Fibroblast of peridontal ligament (primary cell): Measurements from ENCODE around the gene NEMP2.

ENCODE experiments used
- DNase-seq: peaks from one replicate; pipeline ENCODE4 v3.0.0-alpha.2; 2010; ENCODE audit errors: extremely low read depth

NEMP2 gene, protein sequence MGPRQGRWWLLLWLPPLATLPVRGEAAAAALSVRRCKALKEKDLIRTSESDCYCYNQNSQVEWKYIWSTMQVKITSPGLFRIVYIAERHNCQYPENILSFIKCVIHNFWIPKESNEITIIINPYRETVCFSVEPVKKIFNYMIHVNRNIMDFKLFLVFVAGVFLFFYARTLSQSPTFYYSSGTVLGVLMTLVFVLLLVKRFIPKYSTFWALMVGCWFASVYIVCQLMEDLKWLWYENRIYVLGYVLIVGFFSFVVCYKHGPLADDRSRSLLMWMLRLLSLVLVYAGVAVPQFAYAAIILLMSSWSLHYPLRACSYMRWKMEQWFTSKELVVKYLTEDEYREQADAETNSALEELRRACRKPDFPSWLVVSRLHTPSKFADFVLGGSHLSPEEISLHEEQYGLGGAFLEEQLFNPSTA

DNA sequence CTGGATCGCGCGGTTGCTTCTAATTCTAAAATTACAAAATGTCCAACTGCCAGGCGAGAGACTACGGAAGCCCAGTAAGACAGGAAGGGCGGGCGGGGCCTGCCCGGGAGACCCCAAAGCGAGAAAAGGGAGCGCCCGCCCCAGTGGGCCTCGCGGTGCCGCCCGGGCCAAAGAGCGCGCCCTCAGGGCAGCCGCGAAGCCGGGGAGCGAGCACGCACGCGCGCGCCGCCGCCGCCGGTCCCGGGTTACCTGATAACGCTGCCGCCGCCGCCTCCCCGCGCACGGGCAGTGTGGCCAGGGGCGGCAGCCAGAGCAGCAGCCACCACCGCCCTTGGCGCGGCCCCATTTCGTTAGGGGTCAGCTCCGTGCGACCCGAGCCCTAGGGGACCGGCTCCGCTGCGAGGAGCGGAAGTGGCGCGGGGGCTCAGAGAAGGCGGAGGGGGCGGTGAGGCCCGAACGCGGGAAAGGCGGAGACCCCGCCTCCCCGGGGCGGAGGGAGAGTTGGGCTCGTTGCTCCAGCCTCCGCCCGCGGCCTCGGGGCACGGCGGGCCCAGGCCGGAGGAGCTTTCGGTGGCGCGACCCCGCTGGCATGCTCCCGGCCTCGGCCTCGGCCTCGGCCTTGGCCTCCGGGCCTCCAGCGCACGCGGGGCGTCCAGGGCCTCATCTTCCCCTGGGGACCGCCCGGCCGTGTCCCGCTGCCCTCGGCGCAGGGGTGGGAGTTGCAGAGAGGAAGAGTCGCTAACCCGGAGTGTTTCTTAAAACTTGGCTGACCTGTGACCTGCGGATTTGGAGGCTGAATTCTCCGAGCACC, at the start of gene NEMP2:
TSS of gene NEMP2 (minus strand) at position 413 of the 811 bp plus-strand sequence. CDS start at position 346, 67 bp downstream.
- DNase-seq: peak; percentile 42

DNA sequence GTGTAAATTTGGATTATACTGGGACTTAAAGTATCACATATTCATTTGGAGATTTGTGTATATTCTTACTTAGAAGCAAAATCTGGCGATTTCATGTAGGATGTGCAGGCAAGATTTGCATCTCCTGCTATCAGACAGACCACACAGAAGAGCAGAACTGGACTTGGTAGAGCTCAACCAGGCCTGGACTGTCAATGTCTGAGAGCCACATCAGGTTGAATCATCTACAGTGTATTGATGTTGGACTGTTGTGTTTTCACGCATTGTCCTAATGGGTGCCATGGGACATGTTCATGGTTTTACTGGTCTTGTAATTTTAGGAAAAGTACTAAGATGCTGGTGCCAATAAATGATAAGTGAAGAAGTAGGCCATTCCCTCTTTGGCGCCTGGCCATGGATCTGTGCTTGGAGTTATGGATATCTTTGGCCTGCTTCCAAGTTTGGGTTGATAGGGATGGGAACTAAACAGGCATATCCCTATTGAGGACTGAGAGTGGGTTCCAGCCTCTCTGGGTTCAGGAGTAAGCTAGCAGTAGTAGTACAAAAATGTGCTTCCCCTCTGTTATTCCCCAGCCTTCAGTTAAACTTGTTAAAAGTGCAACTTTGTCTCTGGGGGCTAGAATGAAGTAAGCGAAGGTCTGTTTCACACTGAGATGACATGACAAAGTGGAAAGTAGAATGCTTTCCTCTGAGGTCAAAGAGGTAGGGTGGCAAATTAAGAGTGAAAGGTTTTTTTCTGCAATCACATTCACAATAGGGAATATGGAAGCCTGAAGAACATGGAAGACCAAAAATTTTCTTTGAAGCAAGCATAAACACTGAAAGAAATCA, 49.2 kb upstream of the NEMP2 start:
- no peak for DNase-seq

DNA sequence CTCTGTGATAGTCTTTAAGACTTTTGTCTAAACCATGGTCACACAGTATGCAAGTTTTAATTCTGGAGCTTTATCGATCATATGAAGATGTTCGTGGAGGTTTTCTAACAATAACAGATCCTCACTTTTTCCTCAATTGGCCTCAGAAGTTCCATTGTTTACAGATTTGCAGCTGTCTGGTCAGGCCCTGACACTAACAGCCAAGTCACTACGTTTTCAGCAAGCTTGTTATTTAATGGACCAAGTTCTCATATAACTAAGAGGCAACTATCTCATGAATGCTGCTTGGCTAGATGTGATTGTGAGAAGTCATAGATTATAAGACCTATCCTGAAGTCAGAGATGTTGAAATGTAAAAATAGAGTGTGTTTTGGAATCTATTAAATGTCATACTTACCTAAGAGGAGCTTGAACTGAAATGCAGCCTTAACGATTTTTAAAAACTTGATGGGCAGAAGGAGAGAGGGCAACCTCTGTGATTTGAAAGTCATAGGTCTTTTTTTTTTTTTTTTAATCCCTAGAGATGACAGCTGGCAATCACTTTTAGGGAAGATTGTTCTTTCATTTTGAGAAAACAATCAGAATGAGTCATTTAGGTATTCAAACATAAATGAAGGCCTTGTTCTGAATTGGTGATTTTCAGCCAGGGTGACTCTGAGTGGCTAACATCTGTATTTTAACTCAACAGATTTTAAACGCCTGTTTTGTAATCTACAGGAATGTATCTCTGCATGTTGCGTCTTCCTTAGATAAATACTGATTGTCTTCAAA, 48.4 kb upstream of the NEMP2 start:
- DNase-seq: no peak

DNA sequence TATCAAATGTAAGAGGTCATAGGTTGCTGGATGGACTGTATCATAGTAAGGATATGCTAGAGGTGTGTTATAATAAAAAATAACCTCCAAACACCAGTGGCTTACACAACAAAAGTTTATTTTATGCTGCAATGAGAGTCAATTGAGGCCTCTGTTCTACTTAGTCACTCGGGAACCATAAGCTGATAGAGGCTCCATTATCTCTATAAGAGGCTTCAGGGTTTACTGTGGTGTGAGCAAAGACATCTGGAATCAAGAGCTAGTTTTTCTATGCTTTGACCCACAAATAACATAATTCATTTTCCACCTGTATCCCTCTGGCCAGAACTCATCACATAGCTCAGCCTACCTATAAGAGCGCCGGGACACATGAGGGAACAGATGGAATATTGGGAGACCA, 47.5 kb upstream of the NEMP2 start:
- no peak for DNase-seq

DNA sequence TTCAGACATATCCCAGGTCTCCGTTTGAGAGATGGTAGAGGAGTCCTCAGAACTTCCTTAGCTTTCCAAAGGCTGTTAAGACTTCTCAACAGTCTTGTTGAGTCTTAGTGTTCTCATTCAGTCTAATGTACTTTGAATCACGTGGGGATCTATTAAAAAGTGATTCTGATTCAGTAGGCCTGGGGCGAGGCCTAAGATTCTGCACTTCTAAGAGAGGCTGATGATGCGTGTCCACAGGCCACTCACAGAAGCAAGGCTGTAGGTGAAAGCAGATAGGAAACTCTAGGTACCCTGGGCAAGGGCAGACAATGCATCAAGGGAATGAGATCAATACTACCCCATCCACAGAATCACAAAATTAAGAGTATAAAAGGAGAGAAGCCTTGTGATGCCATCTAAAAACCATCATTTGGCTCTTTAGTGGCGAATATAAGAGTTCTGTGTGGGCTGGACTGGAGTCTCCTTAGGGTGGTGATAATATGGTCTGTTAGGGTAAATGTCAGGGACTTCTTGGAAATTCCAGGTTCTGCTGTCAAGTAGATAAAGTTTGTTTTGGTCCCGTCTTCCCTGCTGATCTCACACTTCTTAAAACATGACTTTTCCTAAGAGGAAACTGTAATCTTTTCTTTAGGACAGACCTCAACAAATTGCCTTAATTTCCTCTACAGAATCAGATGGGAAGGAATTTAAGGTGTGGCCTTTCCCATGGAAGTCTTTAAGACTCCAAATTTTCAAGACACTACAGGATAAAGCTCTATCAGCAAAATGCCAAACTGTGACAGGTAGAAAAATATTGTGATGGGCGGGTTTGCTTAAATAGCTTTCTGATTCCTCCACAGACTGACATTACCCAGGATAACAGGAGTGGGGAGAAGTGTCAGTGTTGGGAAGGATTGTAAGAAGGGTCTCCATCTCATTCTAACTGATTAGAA, 45.7 kb upstream of the NEMP2 start:
- DNase-seq: no peak

DNA sequence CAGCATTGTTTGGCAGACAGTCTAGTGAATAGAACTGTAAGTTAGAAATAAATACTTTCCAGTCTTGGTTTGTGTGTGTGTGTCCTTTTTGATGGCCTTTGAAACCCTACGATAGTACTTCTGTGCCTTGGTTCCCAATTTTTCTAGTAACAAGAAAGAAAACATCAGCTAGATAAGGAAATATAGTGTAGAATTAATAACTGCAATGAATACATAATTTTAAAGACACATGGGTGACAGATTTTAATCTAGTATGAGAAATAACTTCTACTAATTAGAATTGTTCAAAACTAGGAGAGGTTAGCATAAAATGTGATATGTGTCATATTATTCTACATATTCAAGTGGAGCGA, 44.5 kb upstream of the NEMP2 start:
- no peak for DNase-seq

DNA sequence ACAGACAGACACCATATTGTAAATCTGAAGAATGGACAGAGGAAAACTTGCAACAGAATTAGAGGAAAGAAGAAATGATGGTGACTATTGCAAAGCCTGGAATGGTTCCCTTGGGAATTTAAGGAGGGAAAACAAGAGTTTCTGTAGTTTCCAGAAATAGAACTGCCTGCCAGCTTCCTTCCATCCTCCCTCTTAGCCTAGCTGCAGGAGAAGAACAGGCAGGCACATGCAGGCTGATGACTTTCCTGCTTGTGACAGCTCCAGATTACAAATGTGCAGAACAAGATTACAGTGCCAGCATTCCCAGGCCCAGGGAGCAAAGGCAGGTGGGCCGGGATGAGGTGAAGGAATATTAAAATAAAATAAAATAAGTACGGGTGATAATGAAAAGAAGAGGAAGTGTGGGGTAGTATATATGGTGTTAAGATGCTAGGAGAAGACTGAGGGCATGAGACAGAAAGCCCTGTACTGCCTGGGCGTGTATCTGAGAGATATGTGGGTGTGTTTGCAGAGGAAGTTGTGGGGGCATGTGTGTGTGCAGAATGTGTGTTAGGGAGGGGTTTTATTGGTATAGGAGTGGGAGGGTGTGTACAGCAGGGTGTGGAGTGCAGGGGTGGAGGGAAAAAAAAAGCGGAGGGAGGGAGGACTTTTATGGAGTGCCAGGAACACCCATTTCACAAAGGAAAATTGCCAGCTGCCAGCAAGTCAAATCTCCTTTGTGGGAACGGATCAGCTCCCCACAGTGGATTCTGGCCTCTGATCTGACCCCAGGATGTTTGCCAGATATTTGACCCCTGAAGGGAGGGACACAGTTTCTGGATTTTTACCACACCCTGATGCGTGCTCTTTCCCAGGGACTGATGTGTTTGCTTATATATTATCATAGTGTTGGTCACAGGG, 43.9 kb upstream of the NEMP2 start:
- DNase-seq: peak; percentile 74

DNA sequence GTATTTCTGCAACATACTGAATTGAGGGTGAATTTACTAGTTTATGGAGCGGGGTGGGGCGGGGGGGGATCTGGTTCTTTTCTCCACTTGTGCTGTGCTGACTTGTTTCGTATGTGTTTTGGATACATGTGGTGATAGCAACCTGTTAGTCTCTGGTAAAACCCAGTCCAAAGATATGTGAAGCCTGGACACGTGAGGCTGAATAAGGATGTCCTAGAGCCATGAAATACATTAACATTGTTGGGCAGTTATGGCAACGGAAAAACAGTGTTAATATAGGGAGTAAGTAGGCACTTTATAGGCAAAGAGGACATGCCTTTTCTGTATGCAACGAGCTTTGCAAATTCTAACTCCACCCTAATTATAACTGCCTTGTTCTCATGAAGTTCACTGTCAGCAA, 42.1 kb upstream of the NEMP2 start:
- DNase-seq: no peak

DNA sequence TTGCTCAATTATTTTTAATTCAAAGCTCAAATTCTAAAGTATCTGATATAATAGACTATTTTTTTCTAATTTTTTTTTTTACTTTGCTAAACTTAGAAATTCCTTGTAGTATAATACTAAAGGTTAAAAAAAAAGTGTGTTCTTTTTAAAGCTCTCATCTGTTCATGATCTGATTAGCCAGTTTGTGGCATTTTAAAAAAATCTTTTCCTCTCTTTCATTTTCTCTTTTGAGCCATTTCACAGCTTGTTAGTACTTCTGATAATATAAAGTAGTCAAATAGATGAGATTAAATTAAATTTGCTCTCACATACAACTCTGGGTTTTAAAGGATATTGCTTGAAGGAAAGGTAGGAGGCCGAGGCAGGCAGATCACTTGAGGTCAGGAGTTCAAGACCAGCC, 40.7 kb upstream of the NEMP2 start:
- DNase-seq: no peak

DNA sequence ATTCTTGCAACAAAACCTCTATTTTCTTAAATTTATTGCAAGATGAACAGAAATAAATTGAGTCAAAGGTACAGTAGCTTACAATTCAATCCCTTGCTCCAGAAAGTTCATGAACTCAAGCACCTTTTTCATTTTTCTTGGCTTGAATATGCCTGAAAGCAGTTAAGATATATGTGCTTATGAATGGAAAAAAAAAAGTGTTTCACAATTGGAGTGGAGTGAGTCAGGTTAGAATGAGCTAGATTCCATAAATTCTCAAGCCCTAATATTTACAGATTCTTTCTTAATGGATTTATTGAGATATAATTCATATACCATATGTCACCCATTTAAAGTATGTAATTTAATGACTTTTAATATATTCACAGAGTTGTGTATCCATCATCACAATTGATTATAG, 39.6 kb upstream of the NEMP2 start:
- no peak for DNase-seq

DNA sequence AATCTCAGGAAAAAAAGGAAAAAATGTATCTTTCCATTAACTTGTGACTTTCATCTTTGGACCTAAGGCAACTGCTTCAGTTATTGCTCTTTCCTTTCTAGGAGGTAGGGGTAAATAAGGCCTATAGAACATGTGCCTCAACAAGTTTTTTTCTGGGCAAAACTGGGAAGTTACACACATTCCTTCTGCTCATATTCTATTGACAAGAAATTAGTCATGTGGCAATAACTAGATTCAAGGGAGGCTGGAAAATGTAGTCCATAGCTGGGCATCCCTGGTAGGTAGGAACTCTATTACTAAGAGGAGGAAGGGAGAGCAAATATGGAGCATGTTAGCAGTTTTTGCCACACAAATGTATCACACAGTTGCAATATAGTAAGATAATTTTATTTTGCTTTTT, 37.7 kb upstream of the NEMP2 start:
- no peak for DNase-seq

DNA sequence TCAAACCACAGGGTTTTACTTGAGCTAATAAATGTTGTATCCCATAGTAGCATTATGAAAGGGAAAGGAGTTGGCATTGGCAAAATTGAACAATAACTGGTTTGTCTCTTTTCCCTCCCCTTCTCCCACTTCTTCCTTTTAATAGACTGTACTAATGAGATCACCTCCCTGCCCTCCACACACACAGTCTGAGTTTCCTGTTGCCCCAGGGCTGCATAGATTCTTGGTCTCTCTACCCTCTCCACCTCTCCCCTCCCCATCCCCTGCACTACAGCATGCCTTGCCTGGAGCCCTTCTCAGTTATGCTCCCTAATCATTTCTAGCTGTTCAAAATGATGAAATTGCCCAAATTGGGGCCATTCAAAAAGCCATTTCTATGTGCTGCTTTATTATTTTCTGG, 37.2 kb upstream of the NEMP2 start:
- no peak for DNase-seq

DNA sequence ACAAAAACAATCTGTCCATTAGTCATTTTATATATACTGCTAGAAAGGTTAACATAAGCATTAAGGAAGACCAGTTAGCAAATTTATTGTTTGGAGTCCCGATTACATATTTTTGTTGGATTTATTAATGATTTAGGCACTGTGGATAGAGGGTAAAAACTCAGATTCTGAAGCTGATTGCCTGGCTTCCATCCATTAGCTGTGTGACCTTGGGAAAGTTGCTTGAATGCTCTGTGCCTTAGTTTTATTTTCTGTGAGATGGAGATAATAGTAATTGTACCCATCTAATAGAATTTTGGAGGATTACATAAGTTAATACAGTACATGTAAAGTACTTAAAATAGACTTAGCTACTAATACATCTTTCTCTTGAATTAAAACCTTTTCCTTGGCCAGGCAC, 36.3 kb upstream of the NEMP2 start:
- DNase-seq: no peak

DNA sequence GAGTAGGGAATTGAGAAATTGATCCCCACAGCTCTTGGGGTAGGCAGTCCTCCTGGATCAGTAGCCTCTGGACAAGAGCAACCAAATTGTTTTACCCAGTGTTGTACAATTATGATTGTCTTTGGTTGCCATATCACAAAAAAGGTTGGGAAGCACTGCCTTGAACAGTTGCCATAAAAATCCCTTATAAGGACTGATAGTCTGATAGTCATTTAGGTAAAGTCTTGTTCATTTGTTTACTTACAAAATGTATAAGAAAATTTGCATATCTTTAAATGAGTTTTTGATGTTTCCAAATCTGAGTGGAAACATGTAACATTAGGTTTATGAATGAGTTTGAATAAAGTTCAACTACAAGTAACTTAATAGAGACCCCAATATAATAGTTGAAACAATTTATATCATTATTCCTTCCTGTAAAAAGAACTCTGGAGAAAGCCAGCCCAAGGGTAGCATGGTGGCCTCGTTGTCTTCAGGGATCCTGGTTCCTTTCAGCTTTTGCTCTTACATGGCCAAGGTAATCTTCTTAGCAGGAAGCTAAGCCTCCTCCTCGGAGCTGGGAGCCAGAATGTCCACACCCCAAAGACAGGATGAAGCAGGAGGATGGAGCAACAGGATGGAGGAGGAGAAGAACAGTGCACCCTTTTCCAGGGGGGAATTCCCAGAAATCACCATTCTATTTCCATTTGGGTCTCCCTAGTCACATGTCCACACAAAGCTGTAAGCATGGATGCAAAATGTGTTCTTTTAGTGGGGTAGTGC, 35.7 kb upstream of the NEMP2 start:
- no peak for DNase-seq

DNA sequence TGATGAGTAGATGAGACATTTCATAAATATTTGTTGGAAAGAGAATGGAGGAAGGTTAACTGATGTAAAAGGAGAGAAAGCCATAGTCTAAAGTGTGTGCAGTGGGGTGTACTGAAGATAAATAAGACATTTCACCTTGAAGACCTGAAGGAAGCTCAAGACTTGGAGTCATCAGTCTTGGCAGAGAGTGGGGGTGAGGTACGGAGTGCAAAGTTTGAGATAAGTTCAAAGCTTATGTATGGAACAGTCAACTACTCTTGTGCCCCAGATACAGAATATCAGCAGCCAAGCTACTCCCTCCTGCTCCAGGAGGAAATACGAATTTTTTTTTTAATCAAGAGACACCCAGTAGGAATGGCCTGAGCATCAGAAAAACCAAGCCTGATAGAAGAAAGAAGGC, 30.3 kb upstream of the NEMP2 start:
- no peak for DNase-seq

DNA sequence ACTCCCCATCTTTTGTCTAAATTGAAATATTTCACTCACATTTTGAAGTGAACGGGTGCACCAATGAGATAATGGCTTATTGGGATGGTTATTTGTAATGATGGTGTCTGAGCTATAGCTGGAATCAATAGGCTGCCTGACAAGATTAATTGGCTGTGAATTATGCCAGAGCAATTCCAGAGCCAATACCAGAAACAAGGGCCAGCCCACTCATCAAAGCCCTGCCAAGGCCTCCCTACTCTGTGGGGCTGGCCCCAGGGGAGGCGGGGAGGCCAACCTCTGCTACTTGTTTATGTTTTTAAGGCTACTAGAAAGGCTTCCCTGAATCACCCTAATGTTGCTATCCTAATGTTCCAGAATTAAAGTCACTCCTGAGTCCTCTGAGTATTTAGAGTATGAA, 29.1 kb upstream of the NEMP2 start:
- peak; percentile 27 for DNase-seq

DNA sequence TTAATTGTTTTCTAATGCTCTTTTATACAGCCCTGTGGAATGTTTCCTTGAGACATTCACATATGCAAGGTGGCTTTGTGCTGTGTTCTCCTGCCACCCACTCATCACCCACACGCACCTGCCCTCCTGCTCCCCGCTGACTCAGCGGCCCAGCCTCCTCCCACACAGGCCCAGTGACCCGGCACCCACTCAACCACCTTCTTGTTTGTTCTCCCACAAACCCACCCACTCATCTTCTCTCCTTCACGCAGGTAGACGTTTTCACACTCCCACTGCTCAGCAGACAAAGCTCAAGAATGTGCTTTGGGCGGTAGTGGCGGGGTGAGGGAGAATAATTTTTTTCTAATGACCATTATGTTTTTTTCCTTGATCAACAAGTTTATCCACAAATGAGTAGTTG, 28.6 kb upstream of the NEMP2 start:
- no peak for DNase-seq

DNA sequence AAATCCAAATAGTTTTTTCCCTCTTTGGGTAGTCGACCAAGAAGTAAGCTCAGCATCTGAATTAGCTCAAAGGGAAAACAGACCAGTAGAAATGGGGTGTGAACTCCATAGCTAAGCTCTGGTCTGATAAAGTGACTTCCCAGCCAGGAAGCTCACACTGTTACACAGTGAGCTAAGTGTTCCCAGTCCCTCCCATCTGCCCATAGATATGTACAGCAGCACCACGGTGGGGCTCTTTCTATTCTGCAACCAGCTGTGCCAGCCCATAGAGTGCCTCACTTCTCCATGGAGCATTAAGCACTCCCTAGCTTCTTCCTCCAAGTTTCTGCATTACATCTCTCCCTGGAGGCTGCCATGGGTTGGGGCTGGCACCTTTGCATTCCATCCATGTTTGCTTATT, 27.6 kb upstream of the NEMP2 start:
- DNase-seq: no peak

DNA sequence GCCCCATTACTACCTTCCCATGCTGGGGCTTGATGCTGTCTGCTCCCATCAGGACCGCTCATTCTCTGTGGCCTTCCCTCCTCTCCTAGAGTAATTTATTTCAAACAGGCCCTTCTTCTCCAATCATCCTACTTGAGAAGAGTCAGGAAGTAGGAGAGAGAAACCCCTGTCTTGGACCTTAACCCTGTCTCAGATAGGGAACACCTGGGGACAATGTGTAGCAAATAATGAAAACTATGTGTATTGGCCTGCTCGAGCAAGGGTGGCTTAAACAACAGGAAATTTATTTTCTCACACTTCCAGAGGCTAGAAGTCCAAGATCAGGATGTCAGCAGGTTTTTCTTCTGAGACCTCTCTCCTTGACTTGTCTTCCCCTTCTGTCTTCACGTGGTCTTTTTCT, 26.6 kb upstream of the NEMP2 start:
- DNase-seq: no peak
